ENCODE measurements around the gene FARP1.

The FARP1 gene

DNA sequence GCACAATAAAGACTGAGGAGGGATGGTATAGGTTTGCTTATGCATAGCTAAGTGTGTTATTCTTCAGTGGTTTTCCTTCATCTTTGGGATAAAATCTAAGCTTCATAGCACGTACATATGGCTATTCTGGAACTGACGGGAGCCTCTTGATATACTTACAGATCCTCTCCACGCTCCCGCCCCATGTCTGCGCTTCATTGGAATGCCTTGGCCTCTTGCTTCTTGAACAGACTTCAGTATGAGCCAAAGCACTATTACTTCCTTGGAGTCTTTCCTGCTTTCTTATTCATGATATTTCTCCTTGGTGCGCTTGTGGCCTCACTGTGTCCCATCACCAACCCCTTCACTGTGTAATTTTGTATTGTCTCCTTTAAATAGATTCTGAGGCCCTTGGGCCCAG, 145.3 kb downstream of the FARP1 start:
- FAIRE-seq = no peak

DNA sequence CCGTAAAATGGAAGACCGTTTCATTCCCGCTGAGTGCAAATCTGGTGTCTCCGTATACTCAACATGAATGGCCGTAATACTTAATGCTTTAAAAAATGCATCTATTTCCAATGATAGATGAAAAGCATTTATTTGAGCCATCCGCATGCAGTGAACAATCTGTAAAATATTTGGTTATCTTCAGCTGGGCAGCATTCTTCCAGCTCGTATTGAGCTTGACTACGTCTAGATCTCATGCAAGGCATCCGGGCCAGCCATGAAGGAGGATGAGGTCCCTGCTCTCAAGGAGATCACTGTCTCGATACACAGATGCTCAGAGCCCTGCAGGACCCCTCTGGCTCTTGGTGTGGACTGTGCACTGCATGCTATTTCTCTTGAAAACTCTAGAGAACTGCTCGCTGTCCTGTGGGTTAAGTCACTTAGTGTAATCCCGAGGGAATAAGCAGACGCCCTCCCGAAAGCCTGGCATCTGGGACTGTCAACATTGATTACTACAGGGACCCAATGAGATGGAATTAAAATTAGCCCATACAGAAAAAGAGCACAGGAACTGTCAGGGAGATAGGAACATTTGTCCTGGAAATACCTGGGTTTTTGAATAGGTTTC, 146.5 kb downstream of the FARP1 start:
- no peak for FAIRE-seq

DNA sequence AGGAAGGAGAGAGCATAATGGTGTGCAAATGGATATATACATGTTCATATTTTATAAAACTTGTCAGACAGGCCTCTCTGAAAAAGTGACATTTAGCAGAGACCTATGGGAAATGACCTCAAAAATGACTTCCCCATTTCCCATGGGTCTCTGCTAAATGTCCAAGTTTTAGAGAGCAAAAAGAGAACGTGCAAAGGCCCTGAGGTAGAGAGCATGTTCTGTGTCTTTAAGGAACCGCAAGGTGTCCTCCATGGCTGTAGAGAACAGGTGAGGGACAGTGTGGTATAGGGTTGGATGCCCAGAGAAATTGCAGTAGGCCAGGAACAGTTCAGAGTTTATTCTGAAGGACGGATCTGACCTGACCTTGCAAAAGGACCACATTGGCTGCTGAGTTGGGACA, 147.4 kb downstream of the FARP1 start:
- no peak for FAIRE-seq

DNA sequence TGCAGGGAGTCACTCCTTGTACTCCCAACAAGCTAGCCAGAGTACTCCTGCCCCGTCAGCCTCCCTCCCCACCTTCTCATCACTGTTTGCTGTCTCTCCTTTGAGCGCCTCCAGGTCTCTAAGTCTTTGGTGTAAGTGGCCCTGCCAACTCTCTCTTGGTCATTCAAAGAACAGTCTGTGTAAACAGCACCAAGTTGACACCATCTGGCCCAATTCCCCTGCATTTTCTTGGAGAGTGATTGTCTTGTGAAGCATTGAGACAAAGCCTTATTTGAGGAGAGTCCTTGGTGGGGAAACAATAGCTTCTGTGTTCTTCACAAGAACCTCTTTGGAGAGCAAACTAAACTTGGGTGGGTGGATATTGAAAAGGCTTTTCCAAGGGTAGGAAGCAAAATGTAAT, 148.8 kb downstream of the FARP1 start:
- FAIRE-seq = no peak

GRCh38 chr13:98293103-98293502, 150.2 kb downstream of the FARP1 start:
- no peak for FAIRE-seq

DNA sequence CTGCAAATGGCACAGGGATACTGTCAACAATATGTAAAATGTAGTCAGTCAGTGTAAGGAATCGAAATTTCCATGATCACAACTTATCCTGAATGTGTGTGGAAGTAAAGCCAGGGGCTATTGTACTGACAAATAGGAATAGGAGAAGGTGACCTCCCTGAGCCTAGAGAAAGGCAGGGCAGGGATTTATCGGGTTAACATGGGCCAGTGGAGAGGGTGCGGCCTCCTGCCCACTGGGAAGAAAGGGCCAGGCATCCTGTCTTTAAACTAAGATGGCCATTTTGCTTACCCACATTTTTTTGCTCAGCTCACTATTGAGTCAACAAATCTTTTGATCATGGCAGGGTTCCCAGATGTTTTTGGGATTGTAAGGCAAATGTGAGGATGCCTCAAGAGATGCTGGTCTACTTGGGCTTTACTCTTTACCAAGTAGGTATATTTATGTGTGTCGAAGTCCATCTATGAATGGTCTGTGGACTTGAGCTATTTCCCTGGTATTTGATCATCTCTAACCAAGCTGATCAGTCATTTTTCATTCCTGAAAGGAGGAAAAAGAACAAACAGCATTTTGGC, 150.8 kb downstream of the FARP1 start:
- no peak for FAIRE-seq

DNA sequence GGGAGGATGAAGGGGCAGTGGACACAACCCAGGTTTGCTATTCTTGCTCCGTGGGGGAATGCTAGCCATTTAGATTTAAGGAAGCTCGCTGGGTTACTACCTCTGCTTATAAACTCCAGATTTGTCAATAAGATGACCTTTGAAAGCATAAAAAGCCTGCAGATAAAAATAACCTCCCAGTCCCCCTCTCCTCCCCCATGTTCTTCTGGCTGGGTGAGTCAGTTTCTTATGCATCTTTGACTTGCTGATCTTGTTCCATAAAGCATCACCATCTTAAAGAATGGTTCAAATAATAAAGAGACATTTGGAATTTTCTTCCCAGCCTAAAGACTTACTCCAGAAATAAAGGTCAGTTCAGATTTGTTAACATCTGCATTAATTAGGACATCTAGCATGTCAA, 152.5 kb downstream of the FARP1 start:
- no peak for FAIRE-seq

DNA sequence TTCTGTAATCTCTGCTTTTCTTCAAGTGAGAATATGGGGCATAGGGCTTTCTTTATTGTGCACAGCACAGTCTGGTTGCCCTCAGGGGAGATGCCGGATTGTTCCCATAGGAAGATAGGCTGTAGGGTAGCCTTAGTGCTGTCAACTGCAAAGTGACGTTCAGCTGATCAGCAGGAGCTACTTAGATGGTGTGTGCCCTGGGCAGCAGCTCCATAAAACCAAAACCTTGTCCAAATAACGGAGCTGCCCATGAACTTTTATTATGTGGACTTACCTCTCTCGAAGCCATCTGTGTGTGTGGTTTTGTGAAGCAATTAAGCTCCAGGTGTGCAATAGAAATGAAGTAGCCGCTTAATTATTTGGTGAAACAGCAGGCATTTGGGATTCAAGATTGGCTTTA, 154.2 kb downstream of the FARP1 start:
- FAIRE-seq = no peak

- no peak for FAIRE-seq
Measured at GRCh38 chr13:98297745-98298144, 154.9 kb downstream of the FARP1 start.

DNA sequence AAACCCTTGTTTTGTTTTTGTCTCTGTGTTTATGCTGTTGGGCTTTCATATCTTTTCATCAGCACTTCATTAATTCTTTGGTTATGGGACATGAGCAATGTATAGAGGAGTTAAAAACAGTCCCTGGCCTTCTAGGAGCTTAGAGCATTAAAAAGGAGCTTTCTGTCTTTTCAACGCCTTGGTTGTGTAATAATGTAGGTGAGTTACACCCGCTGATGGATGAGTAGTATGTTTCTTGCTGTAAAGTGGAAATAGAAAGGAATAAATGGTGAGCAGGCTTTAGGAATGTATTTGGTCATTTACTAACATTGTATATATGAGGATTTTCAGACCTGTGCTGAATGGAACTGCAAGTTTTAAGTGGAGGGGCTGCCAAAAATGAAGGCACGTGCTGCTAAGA, 155.7 kb downstream of the FARP1 start:
- no peak for FAIRE-seq

DNA sequence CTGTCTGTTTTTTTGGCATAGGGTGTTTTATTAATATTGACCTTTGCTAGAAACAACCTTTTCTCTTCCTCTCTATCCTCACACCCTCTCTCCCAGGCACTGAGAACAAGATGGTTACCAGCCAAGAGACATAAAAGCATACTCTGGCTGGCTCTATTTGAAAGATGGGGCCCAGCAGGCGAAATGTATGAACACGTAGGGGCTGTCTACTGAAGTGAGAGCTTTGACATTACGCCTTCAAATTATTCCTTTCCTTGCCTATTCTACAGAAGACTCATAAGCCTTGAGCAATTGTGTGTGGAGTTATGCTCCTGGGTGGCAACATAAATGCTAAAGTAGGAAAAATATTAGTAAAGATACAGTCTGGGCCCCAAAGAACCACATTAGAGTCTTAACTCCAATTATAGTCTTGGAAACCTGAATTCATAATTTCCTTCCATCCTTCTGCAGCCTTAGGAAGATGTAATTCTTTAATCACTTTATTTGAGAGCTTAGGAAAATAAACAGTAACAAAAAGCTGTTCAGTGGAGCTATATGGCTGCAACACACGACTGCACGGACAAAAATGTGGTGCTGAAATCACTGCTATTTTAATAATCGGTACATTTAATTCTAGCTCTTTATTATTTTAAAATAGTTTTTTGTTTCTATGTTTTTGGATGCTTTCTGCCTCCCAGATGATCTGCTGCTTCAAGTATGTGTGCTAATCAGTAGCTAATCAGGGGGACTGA, 156.5 kb downstream of the FARP1 start:
- no peak for FAIRE-seq

- FAIRE-seq = no peak
Measured at GRCh38 chr13:98299966-98300350, 157.1 kb downstream of the FARP1 start.

GRCh38 chr13:98300956-98301641, 158.2 kb downstream of the FARP1 start:
- FAIRE-seq = no peak

DNA sequence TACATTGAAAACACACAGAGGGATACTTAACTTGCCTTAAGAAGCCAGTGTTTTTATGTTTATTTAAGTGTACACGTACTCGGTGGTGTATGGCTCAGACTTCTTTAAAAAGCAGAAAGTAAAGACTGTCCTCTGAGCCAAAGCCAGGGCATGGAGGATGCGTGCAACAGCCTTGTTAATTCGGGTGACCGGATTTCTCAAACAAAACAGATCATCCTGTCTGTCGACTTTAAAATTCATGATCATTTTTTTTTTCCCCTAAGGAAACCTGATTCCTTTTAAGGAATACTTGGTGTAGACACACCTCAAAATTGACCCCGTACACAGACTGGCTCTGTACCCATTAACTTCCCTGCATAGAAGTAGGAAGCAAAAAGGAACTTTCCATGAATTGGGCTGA, 158.8 kb downstream of the FARP1 start:
- FAIRE-seq = no peak

DNA sequence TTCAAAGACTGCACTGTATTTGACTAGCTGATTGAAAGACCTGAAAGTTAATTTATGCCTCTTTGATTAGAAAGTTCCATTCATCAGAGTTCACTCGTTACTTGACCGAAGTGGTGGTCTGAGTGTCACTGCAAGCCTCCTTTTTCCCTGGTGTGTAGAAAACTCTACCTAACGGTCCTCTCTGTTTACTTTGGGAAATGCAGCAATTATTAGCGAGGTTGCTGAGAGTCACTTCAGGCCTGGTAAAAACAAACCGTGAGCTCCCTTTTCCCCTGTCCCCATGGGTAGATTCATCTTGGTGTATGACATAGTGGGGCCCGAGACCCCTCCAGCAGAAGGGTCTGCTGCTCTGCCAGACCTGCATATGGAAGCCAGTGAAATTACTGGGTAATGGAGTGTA, 161.0 kb downstream of the FARP1 start:
- no peak for FAIRE-seq

GRCh38 chr13:98305670-98306069, 162.8 kb downstream of the FARP1 start:
- FAIRE-seq = no peak

- FAIRE-seq = no peak
Measured at GRCh38 chr13:98307463-98308085, 164.7 kb downstream of the FARP1 start.

DNA sequence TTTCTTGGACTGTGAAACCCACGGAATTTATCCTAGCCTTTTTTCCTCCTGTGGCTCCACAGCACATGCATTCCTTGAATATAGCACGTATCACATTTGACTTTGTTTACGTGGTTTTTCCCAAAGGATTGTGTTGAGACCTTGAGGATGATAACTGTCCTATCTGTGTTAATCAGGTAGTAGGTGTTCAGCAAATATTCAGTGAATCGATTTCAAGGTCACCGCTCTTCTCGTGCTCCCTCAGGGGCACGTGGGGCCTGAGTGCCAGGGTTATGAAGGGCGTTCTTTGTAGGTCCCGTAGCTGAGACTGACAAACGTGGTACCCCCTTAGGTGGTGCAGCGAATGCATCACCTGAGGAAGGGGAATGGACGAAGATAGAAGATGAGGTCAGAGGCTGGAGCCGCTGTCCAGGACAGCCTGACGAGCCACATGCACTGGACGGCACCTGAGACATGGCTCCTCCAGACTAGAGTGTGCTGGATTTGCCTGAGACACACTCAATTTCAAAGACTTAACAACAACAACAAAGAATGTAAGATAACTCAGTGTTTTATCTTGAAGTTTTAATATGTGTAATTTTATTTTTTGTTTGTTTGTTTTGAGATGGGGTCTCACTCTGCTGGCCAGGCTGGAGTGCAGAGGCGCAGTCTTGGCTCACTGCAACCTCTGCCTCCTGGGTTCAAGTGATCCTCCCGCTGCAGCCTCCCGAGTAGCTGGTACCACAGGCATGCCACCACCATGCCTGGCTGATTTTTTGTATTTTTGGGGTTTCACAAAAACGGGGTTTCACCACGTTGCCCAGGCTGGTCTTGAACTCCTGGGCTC, 165.4 kb downstream of the FARP1 start:
- FAIRE-seq = no peak

DNA sequence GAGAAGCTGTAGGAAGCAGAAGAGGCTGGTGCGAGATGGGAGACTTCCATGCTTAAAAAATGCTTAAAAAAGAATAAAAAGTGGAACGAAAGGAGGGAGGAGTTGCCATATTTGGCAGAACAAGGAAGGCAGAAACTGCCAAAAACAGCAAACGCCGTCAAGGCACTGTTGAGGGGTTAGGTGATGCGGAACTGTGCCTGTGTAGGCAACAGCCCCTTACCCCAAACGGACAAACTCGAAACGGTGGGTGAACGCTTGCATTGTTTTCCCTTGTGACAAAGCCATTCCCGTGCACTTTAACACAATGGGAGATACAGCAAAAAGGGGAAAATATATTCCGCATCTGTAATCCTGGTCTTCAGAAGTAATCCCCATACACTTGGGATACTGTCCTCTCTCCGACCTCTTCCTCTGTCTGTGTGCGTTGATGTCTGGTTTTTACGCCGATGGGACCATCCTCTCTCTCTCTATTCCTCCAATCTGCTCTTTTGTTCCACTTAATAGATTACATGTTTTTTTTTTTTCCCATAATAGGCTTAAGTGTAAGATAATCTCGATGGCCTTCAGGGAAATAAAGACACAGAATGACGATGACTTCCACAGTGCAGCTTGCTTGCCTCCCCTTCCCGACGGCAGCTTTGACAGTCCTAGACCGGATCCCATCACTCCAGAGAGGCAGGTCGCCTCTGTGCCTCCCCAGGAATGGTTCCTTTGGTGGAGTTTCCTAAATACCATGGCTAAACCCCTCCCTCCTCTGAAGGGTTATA, 166.9 kb downstream of the FARP1 start:
- FAIRE-seq = no peak

DNA sequence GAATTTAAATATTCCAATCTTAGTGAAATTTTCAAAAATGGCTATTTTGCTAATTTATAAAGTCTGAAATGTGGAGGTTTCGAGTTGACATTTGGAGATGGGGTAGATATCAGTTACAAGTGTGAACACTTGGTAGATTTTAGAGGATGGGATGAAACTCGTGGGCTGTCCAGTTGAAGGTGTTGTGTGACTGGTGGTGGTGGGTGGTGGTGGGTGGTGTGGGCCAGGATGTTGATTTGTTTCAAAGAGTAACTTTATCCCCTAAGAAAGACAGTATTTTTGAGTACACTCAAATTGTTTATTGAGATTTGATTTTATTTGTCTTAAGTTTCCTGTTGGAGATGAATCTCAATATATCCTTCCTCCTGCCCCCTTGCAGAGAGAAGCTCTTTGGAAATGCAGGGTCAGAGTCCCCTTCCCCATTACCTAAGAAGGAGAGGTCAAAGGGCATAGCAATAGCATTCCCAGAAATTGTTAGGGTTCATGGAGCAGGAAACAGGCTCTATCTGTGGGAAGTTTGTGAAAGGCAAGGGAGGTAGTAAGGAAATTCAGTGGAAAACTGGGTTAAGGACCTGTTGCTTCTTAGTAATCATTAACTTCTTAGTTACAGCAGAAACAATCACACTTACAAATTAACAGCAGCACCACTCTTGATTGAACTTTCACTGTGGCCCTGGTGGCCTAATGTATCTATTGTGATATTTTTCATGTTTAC, 167.7 kb downstream of the FARP1 start:
- FAIRE-seq = no peak

GRCh38 chr13:98311200-98311548, 168.3 kb downstream of the FARP1 start:
- FAIRE-seq = no peak
